GM08714 (cell line): ENCODE data around the gene SFTPD.
"Not testable (repeated sequence)": the region's sequence is repeated elsewhere in the genome, so short reads cannot be mapped to it uniquely, and the experiment has no call there.

ENCODE experiments used
- H3K4me3 ChIP-seq: fragments of 200-500 bp; sonication (Bioruptor generic); 2 replicates; pipeline ENCODE4 v1.5.1; 2014; ENCODE audit warnings: mild to moderate bottlenecking, low read length, inconsistent platforms
- ZNF274 ChIP-seq: IDR thresholded peaks from 2 replicates; pipeline ENCODE4 v1.6.1; 2012; ENCODE audit warnings: mild to moderate bottlenecking, low read depth, low read length

Gene SFTPD

GRCh38 chr10:79948976-79949722, at the start of gene SFTPD:
SFTPD (minus strand) TSS chr10:79949105; CDS start chr10:79946659, 2,446 bp downstream.
- no peak for TF ChIP-seq ZNF274
- no peak within 1 kb of the TSS for H3K4me3 ChIP-seq

GRCh38 chr10:79995979-79996634, 47.2 kb upstream of the SFTPD start:
- H3K4me3 ChIP-seq = no peak overlapping the region
- no peak for TF ChIP-seq ZNF274

GRCh38 chr10:79994556-79994955, 45.7 kb upstream of the SFTPD start:
- H3K4me3 ChIP-seq = no peak overlapping the region
- no peak for TF ChIP-seq ZNF274

- H3K4me3 ChIP-seq = not testable (repeated sequence)
Measured at GRCh38 chr10:79988199-79988598, 39.3 kb upstream of the SFTPD start.

GRCh38 chr10:79986661-79987060, 37.8 kb upstream of the SFTPD start:
- not testable (repeated sequence) for H3K4me3 ChIP-seq

GRCh38 chr10:79985481-79986072, 36.7 kb upstream of the SFTPD start:
- no peak overlapping the region for H3K4me3 ChIP-seq
- no peak for TF ChIP-seq ZNF274

- H3K4me3 ChIP-seq = no peak overlapping the region
- TF ChIP-seq ZNF274 = no peak
Measured at GRCh38 chr10:79984851-79985250, 35.9 kb upstream of the SFTPD start.

- no peak overlapping the region for H3K4me3 ChIP-seq
- TF ChIP-seq ZNF274 = no peak
Measured at GRCh38 chr10:79983286-79983909, 34.5 kb upstream of the SFTPD start.

GRCh38 chr10:79982861-79983260, 34.0 kb upstream of the SFTPD start:
- no peak overlapping the region for H3K4me3 ChIP-seq

GRCh38 chr10:79982362-79982800, 33.5 kb upstream of the SFTPD start:
- no peak for TF ChIP-seq ZNF274
- no peak overlapping the region for H3K4me3 ChIP-seq

More at GRCh38 chr10:79982861-79983260, 34.0 kb upstream of the SFTPD start:
- no peak for TF ChIP-seq ZNF274

- no peak for TF ChIP-seq ZNF274
- H3K4me3 ChIP-seq = no peak overlapping the region
Measured at GRCh38 chr10:79981450-79982361, 32.8 kb upstream of the SFTPD start.

- H3K4me3 ChIP-seq = no peak overlapping the region
- no peak for TF ChIP-seq ZNF274
Measured at GRCh38 chr10:79980711-79981110, 31.8 kb upstream of the SFTPD start.

GRCh38 chr10:79979976-79980687, 31.2 kb upstream of the SFTPD start:
- TF ChIP-seq ZNF274 = no peak
- H3K4me3 ChIP-seq = no peak overlapping the region
